SKM-1 treated with dmso at 0.1 percent for 144 hours (cell line): ENCODE measurements around the gene SRGAP2B.
"Not testable (repeated sequence)": the region's sequence is repeated elsewhere in the genome, so short reads cannot be mapped to it uniquely, and the experiment has no call there.

Source experiments
- DNase-seq: peaks from one replicate; lab custom pipeline; 2025; ENCODE audit not compliant: unreplicated experiment; lab: John Stamatoyannopoulos, UW

SRGAP2B gene

GRCh38 chr1:144960929-144961488, 134.1 kb downstream of the SRGAP2B start:
- not testable (repeated sequence) for DNase-seq

- DNase-seq = not testable (repeated sequence)
These were observed 146.7 kb downstream of the SRGAP2B start for GRCh38 chr1:144948390-144948789.

- DNase-seq = not testable (repeated sequence)
These were observed 147.6 kb downstream of the SRGAP2B start for GRCh38 chr1:144947495-144947894.

GRCh38 chr1:144946525-144947480, 148.3 kb downstream of the SRGAP2B start:
- DNase-seq = not testable (repeated sequence)

- DNase-seq = not testable (repeated sequence)
These were observed 153.4 kb downstream of the SRGAP2B start for GRCh38 chr1:144941710-144942109.

GRCh38 chr1:144940054-144940453, 155.1 kb downstream of the SRGAP2B start:
- DNase-seq = not testable (repeated sequence)

- not testable (repeated sequence) for DNase-seq
These were observed 156.5 kb downstream of the SRGAP2B start for GRCh38 chr1:144938627-144939026.

GRCh38 chr1:144936186-144936732, 158.9 kb downstream of the SRGAP2B start:
- DNase-seq = not testable (repeated sequence)

- not testable (repeated sequence) for DNase-seq
These were observed 159.8 kb downstream of the SRGAP2B start for GRCh38 chr1:144935310-144935709.

GRCh38 chr1:144933014-144933413, 162.1 kb downstream of the SRGAP2B start:
- not testable (repeated sequence) for DNase-seq

- not testable (repeated sequence) for DNase-seq
These were observed 163.0 kb downstream of the SRGAP2B start for GRCh38 chr1:144932153-144932552.

- DNase-seq = not testable (repeated sequence)
These were observed 163.6 kb downstream of the SRGAP2B start for GRCh38 chr1:144931553-144931952.

GRCh38 chr1:144930085-144930777, 164.9 kb downstream of the SRGAP2B start:
- not testable (repeated sequence) for DNase-seq

GRCh38 chr1:144927292-144927691, 167.8 kb downstream of the SRGAP2B start:
- DNase-seq = not testable (repeated sequence)

GRCh38 chr1:144923640-144924039, 171.5 kb downstream of the SRGAP2B start:
- not testable (repeated sequence) for DNase-seq

- DNase-seq = not testable (repeated sequence)
These were observed 172.3 kb downstream of the SRGAP2B start for GRCh38 chr1:144922785-144923184.

GRCh38 chr1:144919106-144919505, 176.0 kb downstream of the SRGAP2B start:
- DNase-seq = not testable (repeated sequence)

- not testable (repeated sequence) for DNase-seq
These were observed 177.0 kb downstream of the SRGAP2B start for GRCh38 chr1:144918027-144918603.

- not testable (repeated sequence) for DNase-seq
These were observed 177.7 kb downstream of the SRGAP2B start for GRCh38 chr1:144917154-144918026.
